Neural cell (in vitro differentiated cells): ENCODE results near the gene NTN3. TPM values are rescaled to one million over a fixed set of nuclear protein-coding genes. Genes with fewer than 3 reads are reported as not detected.

Experiments used
- H2AFZ ChIP-seq: fragments of 200-600, 300-800 bp; sonication (generic), shearing (Covaris generic); 2 replicates; pipeline ENCODE4 v1.6.0; 2014; ENCODE audit warnings: low read depth, mild to moderate bottlenecking, antibody characterized with exemption, low read length, moderate library complexity
- H3F3A ChIP-seq: fragments of 200-600 bp; shearing (Covaris generic); 2 replicates; pipeline ENCODE4 v1.6.1; 2016; ENCODE audit warnings: mild to moderate bottlenecking, moderate library complexity, mixed read lengths, antibody characterized with exemption, low read length; ENCODE audit not compliant: insufficient read depth, poor library complexity, severe bottlenecking
- H3K27ac ChIP-seq: fragments of 200-600, 300-800 bp; sonication (generic), shearing (Covaris generic); 2 replicates; pipeline ENCODE4 v1.5.1; 2014; ENCODE audit warnings: mild to moderate bottlenecking, low read length, moderate library complexity
- H3K27me3 ChIP-seq: fragments of 300-800, 200-600 bp; sonication (generic), shearing (Covaris generic); 2 replicates; pipeline ENCODE4 v1.6.0; 2014; ENCODE audit warnings: mild to moderate bottlenecking, low read depth, low read length, moderate library complexity; ENCODE audit not compliant: insufficient read depth
- H3K36me3 ChIP-seq: fragments of 300-800, 200-600 bp; sonication (generic), shearing (Covaris generic); 2 replicates; pipeline ENCODE4 v1.5.1; 2014; ENCODE audit warnings: mild to moderate bottlenecking, antibody characterized with exemption, low read length, moderate library complexity; ENCODE audit not compliant: insufficient read depth
- H3K4me2 ChIP-seq: fragments of 300-800, 200-600 bp; sonication (generic), shearing (Covaris generic); 2 replicates; pipeline ENCODE4 v1.6.0; 2014; ENCODE audit warnings: mild to moderate bottlenecking, low read length
- H3K4me3 ChIP-seq: fragments of 300-800, 200-600 bp; sonication (generic), shearing (Covaris generic); 2 replicates; pipeline ENCODE4 v1.5.1; 2014; ENCODE audit warnings: mild to moderate bottlenecking, low read length, moderate library complexity
- H3K79me2 ChIP-seq: fragments of 200-600 bp; shearing (Covaris generic); replicated peaks from 2 replicates; pipeline ENCODE4 v1.6.0; 2014; ENCODE audit warnings: mild to moderate bottlenecking, low read length, moderate library complexity; ENCODE audit not compliant: insufficient read depth
- H3K9ac ChIP-seq: fragments of 300-800, 200-600 bp; sonication (generic), shearing (Covaris generic); 2 replicates; pipeline ENCODE4 v1.6.1; 2016; ENCODE audit warnings: mild to moderate bottlenecking, low read length, mixed read lengths
- H3K9me2 ChIP-seq: fragments of 200-600 bp; shearing (Covaris generic); 2 replicates; pipeline ENCODE4 v1.6.1; 2016; ENCODE audit warnings: mild to moderate bottlenecking, low read length, mixed read lengths; ENCODE audit not compliant: insufficient read depth
- H3K9me3 ChIP-seq: fragments of 200-600, 300-800 bp; sonication (generic), shearing (Covaris generic); 2 replicates; pipeline ENCODE4 v1.6.1; 2016; ENCODE audit warnings: mild to moderate bottlenecking, mixed run types, low read length, moderate library complexity, mixed read lengths
- H4K20me1 ChIP-seq: fragments of 200-600 bp; shearing (Covaris generic); 2 replicates; pipeline ENCODE4 v1.6.1; 2016; ENCODE audit warnings: mild to moderate bottlenecking, mixed run types; ENCODE audit not compliant: insufficient read depth
- EP300 ChIP-seq: fragments of 450-650 bp; conservative IDR thresholded peaks from 2 replicates; pipeline ENCODE4 v1.6.1; 2014; ENCODE audit warnings: antibody characterized with exemption, mild to moderate bottlenecking, moderate library complexity; ENCODE audit not compliant: poor library complexity, severe bottlenecking
- EZH2 ChIP-seq: fragments of 200-600, 300-800 bp; shearing (Covaris generic), sonication (generic); IDR thresholded peaks from 2 replicates; pipeline ENCODE4 v1.6.1; 2014; ENCODE audit warnings: antibody characterized with exemption, low read length, borderline replicate concordance, mild to moderate bottlenecking; ENCODE audit not compliant: insufficient read depth, poor library complexity, severe bottlenecking
- MXI1 ChIP-seq: fragments of 450-650 bp; conservative IDR thresholded peaks from 2 replicates; pipeline ENCODE4 v1.6.1; 2014; ENCODE audit warnings: antibody characterized with exemption, mild to moderate bottlenecking; ENCODE audit not compliant: poor library complexity, severe bottlenecking
- POLR2AphosphoS5 ChIP-seq: IDR thresholded peaks from 2 replicates; pipeline ENCODE4 v1.6.1; 2012
- RAD21 ChIP-seq: fragments of 450-650 bp; conservative IDR thresholded peaks from 2 replicates; pipeline ENCODE4 v1.6.1; 2014; ENCODE audit warnings: antibody characterized with exemption, mild to moderate bottlenecking, moderate library complexity
- REST ChIP-seq: IDR thresholded peaks from 2 replicates; pipeline ENCODE4 v1.6.1; 2012; ENCODE audit warnings: borderline replicate concordance
- SMC3 ChIP-seq: fragments of 450-650 bp; conservative IDR thresholded peaks from 2 replicates; pipeline ENCODE4 v1.6.1; 2014; ENCODE audit warnings: antibody characterized with exemption, mild to moderate bottlenecking, moderate library complexity; ENCODE audit not compliant: poor library complexity
- TAF1 ChIP-seq: IDR thresholded peaks from 2 replicates; pipeline ENCODE4 v1.6.1; 2012; ENCODE audit warnings: low read depth
- polyA plus RNA-seq: library from polyadenylated mRNA; depleted of rRNA; stranded (reverse); fragments of >200 nt; gene quantifications from 2 replicates; pipeline ENCODE4 v1.2.3, GENCODE V29; 2014
- TF ChIP-seq, protein P1 (sequence below): fragments of 450-650 bp; IDR thresholded peaks from 2 replicates; pipeline ENCODE4 v1.5.1; 2014; ENCODE audit warnings: antibody characterized with exemption, mild to moderate bottlenecking, moderate library complexity; ENCODE audit not compliant: poor library complexity, severe bottlenecking

The NTN3 gene
- polyA plus RNA-seq, 1 donor from 2014 or later: 1.2 TPM

DNA sequence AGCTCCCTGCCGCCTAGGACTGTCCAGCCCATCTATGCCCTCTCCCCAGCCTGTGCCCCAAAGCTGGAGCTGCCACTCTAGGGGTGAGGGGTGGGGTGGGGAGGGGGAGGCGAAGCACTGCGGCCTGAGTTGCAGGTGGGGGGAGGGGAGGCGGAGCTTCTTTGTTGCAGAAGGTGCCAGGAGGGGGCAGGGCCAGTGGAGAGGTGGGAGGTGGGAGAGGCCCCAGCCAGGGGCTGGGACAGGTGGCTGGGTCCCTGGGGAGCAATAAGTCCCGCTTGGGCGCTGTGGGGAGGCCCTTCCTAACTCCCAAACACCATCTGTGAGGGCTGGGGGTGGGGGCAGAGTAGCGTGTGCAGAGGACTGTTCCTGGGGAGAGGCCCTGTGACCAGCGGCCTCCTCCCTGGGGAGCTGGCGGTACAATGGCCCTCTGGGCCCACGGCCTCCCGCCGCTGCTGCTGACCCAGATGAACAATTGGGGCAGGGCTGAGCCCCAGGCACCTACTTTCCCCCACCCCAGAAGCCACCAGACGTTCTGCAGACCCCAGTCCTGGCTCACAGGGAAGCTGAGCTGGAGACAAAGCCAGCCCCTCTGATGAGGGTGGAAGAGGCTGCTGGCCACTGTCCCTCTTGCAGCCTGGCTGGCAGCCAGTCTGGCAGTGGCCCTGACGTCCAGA is 2.2 kb upstream of the NTN3 start:
- Histone ChIP-seq H3K4me2 (no peak overlapping the region), H3K9ac (peak overlapping the region; percentile 16), H2AFZ (no peak overlapping the region), H3K27ac (no peak overlapping the region), H3K4me3 (no peak overlapping the region), H3K27me3 (peaks cover 6% of the 10 kb centered on the region), H3K9me3 (no peaks in the 10 kb centered on the region), H3F3A (no peaks in the 10 kb centered on the region), H3K79me2 (no peaks in the 10 kb centered on the region), H3K9me2 (no peaks in the 10 kb centered on the region), H3K36me3 (no peaks in the 10 kb centered on the region), H4K20me1 (no peaks in the 10 kb centered on the region)
- TF ChIP-seq MXI1 (no peak), REST (no peak), SMC3 (no peak), TAF1 (no peak), RAD21 (no peak)

DNA sequence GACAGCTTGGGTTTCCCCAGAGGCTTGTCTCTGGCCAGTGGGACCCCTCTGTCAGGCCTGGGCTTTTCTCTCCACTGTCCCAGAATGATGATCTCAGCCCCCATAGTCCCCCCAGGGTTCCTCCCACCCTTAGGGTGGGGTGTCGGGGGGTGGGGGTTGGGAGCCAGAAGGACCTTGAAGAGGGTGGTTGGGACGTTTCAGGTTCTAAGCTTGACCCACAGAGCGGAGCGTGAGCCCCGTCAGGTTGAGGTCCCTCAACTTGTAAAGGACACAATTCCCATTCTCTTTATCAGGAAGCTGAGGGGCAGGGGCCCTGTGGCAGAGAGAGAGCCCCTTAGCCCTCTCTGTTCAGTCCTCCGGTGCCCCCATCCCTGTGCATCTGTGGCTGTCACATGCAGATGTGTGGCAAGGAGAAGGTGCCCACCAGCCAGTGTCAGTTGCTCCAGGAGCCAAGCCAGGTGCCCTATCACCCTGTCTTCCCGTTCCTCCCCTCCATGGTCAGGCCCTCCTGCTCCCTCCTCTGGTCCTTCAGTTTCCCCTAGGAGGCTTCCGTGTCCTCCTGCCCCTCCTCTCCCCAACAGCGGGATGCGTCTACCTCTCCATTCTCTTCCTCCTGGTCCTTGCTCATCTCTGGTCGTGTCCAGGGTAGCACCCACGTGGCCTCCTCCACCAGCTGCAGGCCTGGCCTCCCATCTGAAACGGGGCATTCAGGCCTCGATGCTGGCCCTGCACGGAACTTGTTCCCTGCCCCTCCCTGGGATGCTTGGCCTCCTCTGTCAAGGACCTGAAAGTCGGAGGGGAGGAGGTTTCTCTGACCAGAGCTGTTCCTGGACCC is 1.5 kb upstream of the NTN3 start:
- H3K79me2 ChIP-seq: no peaks in the 10 kb centered on the region
- no peaks in the 10 kb centered on the region for H3K36me3 ChIP-seq
- H2AFZ ChIP-seq: no peak overlapping the region
- H3K4me2 ChIP-seq: no peak overlapping the region
- H3K27ac ChIP-seq: no peak overlapping the region
- H3K27me3 ChIP-seq: peaks cover 6% of the 10 kb centered on the region
- H4K20me1 ChIP-seq: no peaks in the 10 kb centered on the region
- TF ChIP-seq EZH2 (no peak), EP300 (no peak), POLR2AphosphoS5 (no peak), TAF1 (no peak), SMC3 (no peak), MXI1 (no peak), RAD21 (no peak), REST (no peak)
- TF ChIP-seq, protein P1, sequence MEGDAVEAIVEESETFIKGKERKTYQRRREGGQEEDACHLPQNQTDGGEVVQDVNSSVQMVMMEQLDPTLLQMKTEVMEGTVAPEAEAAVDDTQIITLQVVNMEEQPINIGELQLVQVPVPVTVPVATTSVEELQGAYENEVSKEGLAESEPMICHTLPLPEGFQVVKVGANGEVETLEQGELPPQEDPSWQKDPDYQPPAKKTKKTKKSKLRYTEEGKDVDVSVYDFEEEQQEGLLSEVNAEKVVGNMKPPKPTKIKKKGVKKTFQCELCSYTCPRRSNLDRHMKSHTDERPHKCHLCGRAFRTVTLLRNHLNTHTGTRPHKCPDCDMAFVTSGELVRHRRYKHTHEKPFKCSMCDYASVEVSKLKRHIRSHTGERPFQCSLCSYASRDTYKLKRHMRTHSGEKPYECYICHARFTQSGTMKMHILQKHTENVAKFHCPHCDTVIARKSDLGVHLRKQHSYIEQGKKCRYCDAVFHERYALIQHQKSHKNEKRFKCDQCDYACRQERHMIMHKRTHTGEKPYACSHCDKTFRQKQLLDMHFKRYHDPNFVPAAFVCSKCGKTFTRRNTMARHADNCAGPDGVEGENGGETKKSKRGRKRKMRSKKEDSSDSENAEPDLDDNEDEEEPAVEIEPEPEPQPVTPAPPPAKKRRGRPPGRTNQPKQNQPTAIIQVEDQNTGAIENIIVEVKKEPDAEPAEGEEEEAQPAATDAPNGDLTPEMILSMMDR: no peak
- H3K4me3 ChIP-seq: no peak overlapping the region
- no peaks in the 10 kb centered on the region for H3K9me3 ChIP-seq
- no peaks in the 10 kb centered on the region for H3F3A ChIP-seq
- no peaks in the 10 kb centered on the region for H3K9me2 ChIP-seq
- no peak overlapping the region for H3K9ac ChIP-seq
